Activated CD4-positive, alpha-beta T cell treated with anti-CD3 and anti-CD28 coated beads, Interleukin-2, amount 10 ng/mL, durations not matched to agents 24 days and 14 days (primary cell): ENCODE data around the gene CCDC154. TPM values are rescaled to one million over a fixed set of nuclear protein-coding genes. Genes with fewer than 3 reads are reported as not detected.

Experiments
- DNase-seq: peaks from one replicate; pipeline ENCODE4 v3.0.0; 2022
- H3K27ac Mint-ChIP-seq: one replicate; pipeline ENCODE4 v1.8.0; 2022; ENCODE audit warnings: mild to moderate bottlenecking, mixed read lengths
- H3K27me3 Mint-ChIP-seq: one replicate; pipeline ENCODE4 v1.8.0; 2022; ENCODE audit warnings: mixed read lengths
- H3K36me3 Mint-ChIP-seq: one replicate; pipeline ENCODE4 v1.8.0; 2022; ENCODE audit warnings: low read depth, mild to moderate bottlenecking, mixed read lengths
- H3K4me1 Mint-ChIP-seq: one replicate; pipeline ENCODE4 v1.8.0; 2021; ENCODE audit warnings: mixed read lengths
- H3K4me3 Mint-ChIP-seq: one replicate; pipeline ENCODE4 v1.8.0; 2022; ENCODE audit warnings: mild to moderate bottlenecking, moderate library complexity, mixed read lengths
- H3K9me3 Mint-ChIP-seq: one replicate; pipeline ENCODE4 v1.8.0; 2021; ENCODE audit warnings: mixed read lengths
- intact Hi-C: fragments of 100-400 bp; cut with micrococcal nuclease; formaldehyde crosslinking; loops from one replicate; pipeline ENCODE4 v1.15.1; 2023
- total RNA-seq: library from RNA; stranded (reverse); gene quantifications from 2 replicates; pipeline ENCODE4 v1.2.3, GENCODE V29; 2022

Gene CCDC154
- total RNA-seq, 1 donor from 2014 or later, result 2.3 TPM

DNA sequence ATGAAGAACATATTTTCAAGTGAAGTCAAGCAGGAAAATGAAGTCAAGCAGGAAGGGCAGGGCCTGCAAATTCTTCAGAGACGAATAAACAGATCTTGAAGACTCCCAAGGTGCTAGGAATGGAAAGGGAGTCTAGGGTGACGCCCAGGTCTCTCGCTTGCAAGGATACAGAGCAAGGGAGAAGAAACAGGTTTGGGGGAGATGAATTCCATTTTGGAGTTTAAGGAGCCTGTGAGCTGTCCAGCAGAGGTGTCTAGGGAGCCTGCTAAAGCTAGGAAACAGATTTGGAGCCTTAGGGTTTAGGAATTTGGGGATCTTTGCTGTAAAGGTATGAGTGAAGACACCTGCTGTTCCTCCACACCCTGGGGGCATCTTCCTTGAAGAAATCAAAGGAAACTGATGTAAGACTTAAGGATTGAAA lies 27.8 kb downstream of the CCDC154 start:
- no peak overlapping the region for H3K4me3 Mint-ChIP-seq
- peaks cover 3% of the 10 kb centered on the region for H3K27me3 Mint-ChIP-seq
- no peak for DNase-seq
- peak overlapping the region; percentile 29 for H3K27ac Mint-ChIP-seq
- no peaks in the 10 kb centered on the region for H3K9me3 Mint-ChIP-seq
- intact Hi-C loops, result no loop called here
- H3K4me1 Mint-ChIP-seq, result peaks cover 20% of the 10 kb centered on the region
- H3K36me3 Mint-ChIP-seq, result peaks cover 18% of the 10 kb centered on the region

DNA sequence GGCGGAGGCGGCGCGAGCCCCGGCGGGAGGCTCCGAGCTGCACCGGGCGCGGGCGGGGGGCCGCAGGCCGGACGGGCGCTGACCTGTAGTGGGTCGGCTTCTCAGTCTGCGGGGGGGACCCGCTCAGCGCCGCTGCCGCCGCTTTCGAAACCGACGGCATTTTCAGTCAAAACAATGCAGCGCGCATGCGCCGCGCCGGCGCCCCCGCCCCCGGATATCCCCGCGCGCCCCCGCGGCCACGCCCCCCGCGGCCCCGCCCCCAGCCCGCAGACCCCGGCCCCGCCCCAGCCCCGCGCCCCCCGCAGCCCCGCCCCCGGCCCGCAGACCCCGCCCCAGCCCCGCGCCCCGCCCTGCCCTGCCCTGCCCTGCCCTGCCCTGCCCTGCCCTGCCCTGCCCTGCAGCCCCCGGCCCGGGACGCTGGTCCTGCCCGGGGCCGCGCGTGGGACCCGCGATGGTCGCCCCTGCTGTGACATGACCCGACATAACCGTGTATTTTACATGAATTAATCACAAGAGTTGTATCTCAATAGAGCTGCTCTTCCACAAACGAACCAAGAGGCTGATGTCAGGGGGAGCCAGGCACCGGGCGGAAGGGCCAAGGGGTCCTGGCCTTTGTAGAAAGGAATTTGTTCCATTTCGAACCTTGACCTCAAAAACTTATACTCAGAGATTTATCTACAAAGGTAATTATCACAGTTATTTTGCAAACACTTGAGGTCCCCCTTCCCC lies 29.7 kb downstream of the CCDC154 start, which contains the start of gene UNKL:
Gene UNKL, minus strand, starts transcription at position 173 of the 729 bp plus-strand sequence. Its CDS starts 13 bp downstream, at position 160.
- Mint-ChIP-seq H3K27ac (peak within 1 kb of the TSS; percentile 94), H3K9me3 (no peaks in the 10 kb centered on the region), H3K36me3 (peaks cover 15% of the 10 kb centered on the region), H3K27me3 (no peaks in the 10 kb centered on the region), H3K4me1 (peaks cover 14% of the 10 kb centered on the region), H3K4me3 (peak within 1 kb of the TSS; percentile 85)
- DNase-seq, result peak; percentile 95
- intact Hi-C loops, result no loop called here

DNA sequence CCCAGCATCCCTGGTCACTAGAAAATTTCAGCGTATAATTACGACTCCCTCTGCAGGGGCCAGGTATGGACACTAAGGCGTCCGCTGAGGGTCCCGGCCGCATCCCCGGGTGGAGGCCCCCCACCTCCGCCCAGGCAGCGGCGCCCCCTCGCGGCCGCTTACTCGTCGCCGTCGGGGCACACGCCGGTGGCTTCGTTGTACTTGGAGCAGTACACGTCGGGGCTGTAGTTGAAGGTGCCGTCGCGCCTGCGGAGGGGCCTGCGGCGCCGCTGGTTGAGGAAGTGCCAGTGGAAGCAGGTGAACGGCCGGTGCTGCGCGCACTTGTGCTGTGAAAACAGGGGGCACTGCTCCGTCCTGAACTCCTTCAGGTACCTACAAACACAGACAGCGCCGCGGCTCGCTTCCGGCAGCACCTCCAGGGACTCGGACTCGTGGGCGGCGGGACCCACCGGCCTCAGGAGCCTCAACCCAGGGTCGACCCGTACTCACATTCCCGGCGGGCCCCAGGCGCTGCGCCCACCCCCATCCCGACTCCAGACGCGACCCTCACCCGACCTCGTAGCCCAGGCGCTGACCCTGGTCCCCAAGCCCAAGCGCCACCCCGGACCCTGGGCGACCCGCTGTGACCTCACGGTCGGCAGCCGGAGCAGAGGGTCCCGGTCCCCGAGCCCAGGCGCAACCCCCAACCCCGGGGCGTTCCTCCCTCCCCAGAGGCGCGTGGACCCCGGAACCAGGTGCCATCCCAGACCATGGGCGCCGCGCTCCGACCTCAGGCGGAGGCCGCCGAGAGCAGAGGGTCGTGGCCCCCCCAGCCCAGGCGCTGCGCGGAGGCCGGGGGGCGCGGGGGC lies 30.4 kb downstream of the CCDC154 start:
- DNase-seq, result peak; percentile 91
- H3K36me3 Mint-ChIP-seq, result peaks cover 16% of the 10 kb centered on the region

DNA sequence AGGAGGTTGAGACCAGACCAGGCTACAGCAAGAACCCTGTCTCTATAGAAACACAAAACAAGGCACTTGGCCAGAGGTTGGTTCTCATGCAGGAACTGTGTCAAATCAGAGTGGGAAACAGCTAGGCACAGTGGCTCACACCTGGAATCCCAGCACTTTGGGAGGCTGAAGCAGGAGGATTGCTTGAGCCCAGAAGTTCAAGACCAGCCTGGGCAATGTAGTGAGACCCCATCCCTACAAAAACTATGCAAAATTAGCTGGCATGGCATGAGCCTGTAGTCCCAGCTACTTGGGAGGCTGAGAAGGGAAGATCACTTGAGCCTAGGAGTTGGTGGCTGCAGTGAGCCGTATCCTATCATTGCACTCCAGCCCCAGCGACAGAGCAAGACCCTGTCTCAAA lies 31.5 kb downstream of the CCDC154 start:
- H3K4me3 Mint-ChIP-seq, result no peak overlapping the region
- intact Hi-C loops, result no loop called here

More for the DNA sequence above, 30.4 kb downstream of the CCDC154 start:
- H3K27me3 Mint-ChIP-seq, result no peaks in the 10 kb centered on the region
- H3K4me1 Mint-ChIP-seq, result peaks cover 16% of the 10 kb centered on the region
- peak overlapping the region; percentile 85 for H3K4me3 Mint-ChIP-seq
- peak overlapping the region; percentile 87 for H3K27ac Mint-ChIP-seq
- intact Hi-C loops, result no loop called here
- H3K9me3 Mint-ChIP-seq, result no peaks in the 10 kb centered on the region

DNA sequence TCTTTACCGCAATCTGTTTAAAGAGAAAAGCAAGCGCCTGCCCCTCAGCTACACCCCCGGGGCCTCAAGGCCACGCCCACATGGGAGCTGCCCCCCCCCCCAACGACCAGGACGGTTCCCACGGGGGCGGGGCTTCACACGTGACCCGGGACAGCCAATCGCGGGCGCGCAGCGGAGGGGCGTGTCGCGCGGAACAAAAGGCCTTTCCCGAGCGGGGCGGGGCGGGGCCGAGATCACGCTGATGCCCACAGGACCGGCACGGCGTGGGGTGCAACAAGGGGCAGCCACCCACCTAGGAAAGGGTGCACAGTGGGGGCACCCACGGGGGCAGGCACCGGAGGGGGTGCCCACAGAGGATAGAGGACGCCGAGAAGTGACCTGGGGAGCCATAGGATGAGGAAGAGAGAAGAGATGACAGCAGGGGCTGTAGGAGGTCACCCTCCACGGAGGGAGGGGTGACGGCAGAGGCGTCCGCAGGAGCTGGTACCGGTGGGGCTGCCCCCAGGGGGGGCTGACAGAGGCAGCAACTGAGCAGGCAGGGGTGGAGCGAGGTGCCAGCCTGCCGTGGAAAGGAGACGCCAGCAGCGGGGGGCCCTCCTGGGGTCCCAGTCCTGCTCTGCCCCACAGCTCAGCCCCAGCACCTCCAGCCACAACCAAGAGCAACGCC lies 36.1 kb downstream of the CCDC154 start:
- Mint-ChIP-seq H3K27ac (peak overlapping the region; percentile 67), H3K9me3 (no peaks in the 10 kb centered on the region), H3K27me3 (no peaks in the 10 kb centered on the region), H3K36me3 (peaks cover 7% of the 10 kb centered on the region), H3K4me3 (peak overlapping the region; percentile 83), H3K4me1 (peaks cover 11% of the 10 kb centered on the region)
- peak; percentile 99 for DNase-seq
- intact Hi-C loops, result no loop called here

More for the DNA sequence above, 31.5 kb downstream of the CCDC154 start:
- no peaks in the 10 kb centered on the region for H3K9me3 Mint-ChIP-seq
- peaks cover 9% of the 10 kb centered on the region for H3K36me3 Mint-ChIP-seq
- no peaks in the 10 kb centered on the region for H3K27me3 Mint-ChIP-seq
- peaks cover 14% of the 10 kb centered on the region for H3K4me1 Mint-ChIP-seq
- no peak for DNase-seq
- no peak overlapping the region for H3K27ac Mint-ChIP-seq

DNA sequence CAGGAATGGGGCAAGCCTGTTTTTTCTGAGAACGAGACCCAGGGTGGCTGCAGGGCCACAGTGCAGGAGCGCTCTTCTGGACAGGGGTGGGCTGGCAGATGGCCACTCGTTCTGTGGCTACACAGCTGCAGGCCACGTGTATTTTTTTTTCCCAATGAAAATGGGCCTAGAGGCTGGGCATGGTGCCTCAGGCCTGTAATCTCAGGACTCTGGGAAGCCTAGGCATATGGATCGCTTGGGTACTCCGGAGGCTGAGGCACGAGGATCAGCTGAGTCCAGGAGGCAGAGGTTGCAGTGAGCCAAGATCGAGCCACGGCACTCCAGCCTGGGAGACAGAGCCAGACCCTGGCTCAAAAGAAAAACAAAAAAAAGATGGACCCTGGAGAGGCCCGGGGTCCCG lies 36.6 kb downstream of the CCDC154 start:
- peaks cover 11% of the 10 kb centered on the region for H3K4me1 Mint-ChIP-seq
- no peak for DNase-seq
- no peak overlapping the region for H3K27ac Mint-ChIP-seq
- no peaks in the 10 kb centered on the region for H3K9me3 Mint-ChIP-seq
- peaks cover 7% of the 10 kb centered on the region for H3K36me3 Mint-ChIP-seq
- H3K27me3 Mint-ChIP-seq, result no peaks in the 10 kb centered on the region
- intact Hi-C loops, result no loop called here
- peak overlapping the region; percentile 83 for H3K4me3 Mint-ChIP-seq

DNA sequence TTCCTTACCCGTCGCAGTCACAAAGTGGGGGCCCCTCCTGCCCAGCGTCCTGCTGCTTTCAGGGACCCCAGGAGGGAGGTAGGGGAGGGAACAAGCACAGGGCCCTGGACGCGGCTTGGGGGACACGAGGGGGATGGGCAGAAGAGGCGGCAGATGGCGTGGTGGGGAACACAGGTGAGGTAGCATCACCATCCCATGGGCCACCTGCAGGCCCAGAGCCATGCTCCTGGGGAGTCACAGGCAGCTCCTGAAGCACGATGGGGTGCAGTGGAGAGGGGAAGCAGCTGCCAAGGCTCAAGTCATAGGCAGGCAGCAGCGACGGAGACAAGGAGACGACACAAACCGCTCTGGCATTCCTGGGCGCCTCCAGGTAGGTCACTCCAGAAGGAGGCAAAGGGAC lies 40.6 kb downstream of the CCDC154 start:
- Mint-ChIP-seq H3K36me3 (peaks cover 25% of the 10 kb centered on the region), H3K27ac (no peak overlapping the region), H3K9me3 (no peaks in the 10 kb centered on the region), H3K27me3 (no peaks in the 10 kb centered on the region), H3K4me3 (no peak overlapping the region), H3K4me1 (peaks cover 4% of the 10 kb centered on the region)
- intact Hi-C loops, result no loop called here
- DNase-seq, result no peak

DNA sequence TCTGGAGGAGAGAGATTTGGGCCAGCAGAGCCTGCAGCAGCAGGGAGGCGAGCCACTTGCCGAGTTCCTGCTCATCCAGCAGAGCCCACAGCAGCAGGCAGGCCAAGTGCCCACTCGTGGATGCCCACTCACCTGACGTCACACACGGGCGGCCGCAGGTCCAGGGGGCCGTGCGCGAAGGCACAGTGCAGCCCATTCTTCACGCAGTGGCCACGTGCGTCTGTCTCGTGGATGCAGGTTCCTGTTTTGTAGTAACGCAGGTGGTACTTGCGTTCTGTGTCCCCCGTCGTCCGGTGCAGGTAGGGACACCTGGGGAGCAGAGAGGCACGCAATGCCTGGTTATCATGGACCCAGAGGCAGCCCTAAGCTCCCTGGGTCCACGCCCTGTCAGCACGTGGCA lies 41.3 kb downstream of the CCDC154 start:
- H3K27me3 Mint-ChIP-seq, result no peaks in the 10 kb centered on the region
- no peaks in the 10 kb centered on the region for H3K9me3 Mint-ChIP-seq
- no peak overlapping the region for H3K27ac Mint-ChIP-seq
- peaks cover 4% of the 10 kb centered on the region for H3K4me1 Mint-ChIP-seq
- no peak for DNase-seq
- H3K36me3 Mint-ChIP-seq, result peaks cover 30% of the 10 kb centered on the region
- H3K4me3 Mint-ChIP-seq, result no peak overlapping the region
- intact Hi-C loops, result no loop called here

DNA sequence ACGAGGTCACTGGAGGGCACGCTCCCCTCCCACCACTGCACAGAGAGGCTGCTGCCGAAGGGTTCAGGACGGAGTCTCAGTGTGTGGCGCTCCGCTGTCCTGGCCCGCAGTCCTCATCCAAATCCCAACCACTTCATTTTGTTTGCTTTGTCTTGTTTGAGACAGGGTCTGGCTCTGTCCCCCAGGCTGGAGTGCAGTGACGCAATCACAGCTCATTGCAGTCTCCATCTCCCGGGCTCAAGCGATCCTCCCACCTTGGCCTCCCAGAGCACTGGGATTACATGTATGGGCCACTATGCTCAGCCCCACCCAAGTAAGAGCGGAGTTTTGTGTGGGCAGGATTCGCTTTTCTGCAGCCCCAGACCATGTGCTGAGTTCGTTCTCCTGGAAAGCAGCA lies 42.6 kb downstream of the CCDC154 start:
- Mint-ChIP-seq H3K36me3 (peaks cover 29% of the 10 kb centered on the region), H3K27ac (no peak overlapping the region)

DNA sequence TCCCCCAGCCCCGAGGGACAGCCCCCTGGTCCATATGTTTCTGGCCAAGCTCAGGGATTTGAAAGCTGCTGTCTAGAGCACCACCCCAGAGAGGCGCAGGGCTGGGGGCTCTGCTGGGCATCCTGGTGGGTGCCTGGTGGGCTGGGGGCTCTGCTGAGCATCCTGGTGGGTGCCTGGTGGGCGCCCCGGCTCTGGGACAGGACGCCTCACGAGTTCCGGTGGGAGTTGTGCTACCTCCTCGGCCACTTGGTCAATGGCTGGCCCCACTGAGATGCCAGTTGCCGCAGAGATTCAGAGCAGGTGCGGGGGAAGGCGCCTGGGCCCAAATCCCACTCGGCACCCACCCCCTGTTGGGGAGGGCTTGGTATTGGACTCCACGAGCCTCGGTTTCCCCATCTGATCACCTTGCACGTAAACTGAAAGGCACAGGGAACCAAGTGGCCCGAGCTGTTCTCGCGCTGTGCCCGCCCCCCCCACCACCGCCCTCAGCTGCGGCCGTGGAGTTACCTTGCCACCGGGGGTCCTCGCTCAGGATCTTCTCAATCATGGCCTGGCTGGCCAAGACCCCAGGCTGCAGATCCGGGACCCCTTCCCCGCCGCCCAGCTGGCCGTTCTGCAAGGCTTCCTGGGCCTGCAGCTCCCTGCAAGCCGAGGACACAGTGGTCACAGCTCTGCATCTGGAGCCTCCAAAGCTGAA lies 43.1 kb downstream of the CCDC154 start:
- Mint-ChIP-seq H3K27ac (no peak overlapping the region), H3K27me3 (no peaks in the 10 kb centered on the region), H3K4me3 (no peak overlapping the region), H3K4me1 (no peaks in the 10 kb centered on the region), H3K9me3 (no peaks in the 10 kb centered on the region), H3K36me3 (peaks cover 30% of the 10 kb centered on the region)
- intact Hi-C loops, result no loop called here
- no peak for DNase-seq

More for the DNA sequence above, 42.6 kb downstream of the CCDC154 start:
- Mint-ChIP-seq H3K4me1 (no peaks in the 10 kb centered on the region), H3K9me3 (no peaks in the 10 kb centered on the region), H3K4me3 (no peak overlapping the region), H3K27me3 (no peaks in the 10 kb centered on the region)
- intact Hi-C loops, result no loop called here
- no peak for DNase-seq

DNA sequence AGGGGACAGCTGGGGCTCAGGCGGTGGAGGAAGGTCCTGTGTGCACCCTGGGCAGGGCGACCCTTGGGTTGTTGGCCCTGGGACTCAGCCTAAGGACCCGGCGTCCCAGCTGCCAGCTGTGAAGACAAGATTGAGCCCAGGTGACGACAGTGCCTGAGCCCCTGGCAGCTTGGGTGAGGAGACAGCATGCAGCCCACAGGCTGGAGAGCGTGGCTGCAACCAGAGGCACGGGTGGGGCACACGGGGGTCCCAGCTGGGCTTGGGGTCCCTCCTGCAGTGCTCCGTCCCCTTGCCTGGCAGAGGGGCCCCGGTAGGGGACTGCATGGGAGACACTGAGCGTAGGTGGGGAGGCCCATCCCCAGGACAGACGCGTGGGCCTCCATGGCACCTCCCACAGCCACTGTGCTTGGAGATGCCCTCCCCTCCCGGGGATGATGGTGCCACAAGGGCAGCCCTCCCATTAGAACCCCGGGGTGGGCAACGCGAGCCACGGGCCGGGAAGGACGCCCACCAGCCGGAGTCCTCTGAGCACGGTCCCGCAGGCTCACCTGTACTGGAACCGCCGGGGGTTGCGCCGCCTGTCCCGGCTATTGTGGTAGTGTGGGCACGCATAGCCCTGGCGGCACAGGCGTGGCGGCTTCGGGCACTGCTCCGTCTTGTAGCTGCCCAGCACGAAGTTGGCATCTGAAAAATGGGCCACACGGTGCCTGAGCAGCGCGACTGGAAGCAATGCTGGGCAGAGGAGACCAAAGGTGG lies 45.4 kb downstream of the CCDC154 start:
- Mint-ChIP-seq H3K4me3 (no peak overlapping the region), H3K36me3 (peaks cover 29% of the 10 kb centered on the region), H3K27me3 (no peaks in the 10 kb centered on the region), H3K9me3 (no peaks in the 10 kb centered on the region), H3K27ac (no peak overlapping the region), H3K4me1 (no peaks in the 10 kb centered on the region)
- intact Hi-C loops, result no loop called here
- DNase-seq, result no peak

DNA sequence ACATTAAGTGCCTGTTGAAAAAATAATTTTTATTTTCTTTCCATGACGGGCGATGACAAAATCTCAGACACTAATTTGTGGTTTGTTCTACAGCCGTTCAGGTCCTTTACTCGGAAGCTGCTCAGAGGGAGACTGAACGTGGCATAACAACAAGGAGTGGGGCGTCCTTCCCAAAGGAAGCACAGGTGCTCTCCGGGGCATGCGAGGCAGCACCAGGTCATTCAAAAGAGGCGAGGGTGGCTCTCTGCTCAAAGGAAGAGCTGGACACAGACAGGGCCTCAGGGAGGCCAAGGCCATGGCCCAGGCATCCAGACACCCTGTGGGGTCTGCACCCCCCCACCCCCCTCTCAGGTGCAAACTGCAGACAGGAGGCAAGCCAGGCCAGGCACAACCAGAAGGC lies 46.0 kb downstream of the CCDC154 start:
- DNase-seq, result no peak
- intact Hi-C loops, result no loop called here

DNA sequence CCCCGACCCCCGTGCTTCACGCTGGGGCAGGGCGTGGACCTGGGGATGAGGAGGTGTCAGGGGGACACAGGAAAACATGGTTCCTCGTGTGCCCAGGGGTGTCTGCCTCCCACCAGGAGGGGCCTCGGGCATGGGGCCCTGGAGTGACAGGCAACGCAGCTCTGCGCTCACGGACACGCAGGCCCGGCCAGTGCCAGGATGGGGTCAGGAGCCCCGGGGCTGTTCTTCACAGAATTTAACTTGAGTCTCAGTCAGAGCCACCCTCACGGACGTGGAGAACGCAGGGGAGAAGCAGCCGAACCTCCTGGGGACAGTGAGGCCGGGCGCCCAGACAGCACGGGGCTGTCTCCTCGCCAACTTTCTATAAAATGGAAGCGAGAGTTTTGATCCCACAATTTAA lies 46.6 kb downstream of the CCDC154 start:
- H3K27ac Mint-ChIP-seq, result no peak overlapping the region

More for the DNA sequence above, 46.0 kb downstream of the CCDC154 start:
- Mint-ChIP-seq H3K4me1 (no peaks in the 10 kb centered on the region), H3K9me3 (no peaks in the 10 kb centered on the region), H3K27ac (no peak overlapping the region), H3K4me3 (no peak overlapping the region), H3K36me3 (peaks cover 29% of the 10 kb centered on the region), H3K27me3 (no peaks in the 10 kb centered on the region)

More for the DNA sequence above, 46.6 kb downstream of the CCDC154 start:
- Mint-ChIP-seq H3K4me1 (no peaks in the 10 kb centered on the region), H3K9me3 (no peaks in the 10 kb centered on the region), H3K4me3 (no peak overlapping the region), H3K27me3 (no peaks in the 10 kb centered on the region), H3K36me3 (peaks cover 29% of the 10 kb centered on the region)
- DNase-seq, result no peak
- intact Hi-C loops, result no loop called here
